ENCODE measurements around the gene RABGAP1. TPM values are rescaled to one million over a fixed set of nuclear protein-coding genes. Genes with fewer than 3 reads are reported as not detected.

RABGAP1 gene
- polyA plus RNA-seq, 5 donors: 58.5 to 89.0 (median 77.3) TPM

DNA sequence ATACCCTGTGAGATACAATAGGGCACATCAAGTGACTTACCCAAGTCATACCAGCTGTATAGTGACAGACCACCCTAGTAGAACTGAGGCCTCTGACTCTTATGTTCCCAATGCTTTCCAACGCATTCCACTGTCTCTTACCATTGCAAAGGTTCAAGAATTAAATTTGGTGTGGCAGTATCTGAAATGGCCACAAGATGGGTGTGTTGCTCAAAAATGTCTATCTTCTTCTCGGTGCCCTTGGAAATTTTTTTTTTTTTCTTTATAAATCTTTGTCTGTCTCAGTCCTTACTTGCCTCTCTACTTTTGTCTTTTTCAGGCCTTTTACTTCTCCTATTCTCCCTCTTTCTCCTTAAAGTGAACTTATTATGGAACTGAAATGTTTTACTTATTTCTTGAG lies 141.0 kb downstream of the RABGAP1 start:
- DNase-seq: peak in 1 of 2 donors; percentile 22

DNA sequence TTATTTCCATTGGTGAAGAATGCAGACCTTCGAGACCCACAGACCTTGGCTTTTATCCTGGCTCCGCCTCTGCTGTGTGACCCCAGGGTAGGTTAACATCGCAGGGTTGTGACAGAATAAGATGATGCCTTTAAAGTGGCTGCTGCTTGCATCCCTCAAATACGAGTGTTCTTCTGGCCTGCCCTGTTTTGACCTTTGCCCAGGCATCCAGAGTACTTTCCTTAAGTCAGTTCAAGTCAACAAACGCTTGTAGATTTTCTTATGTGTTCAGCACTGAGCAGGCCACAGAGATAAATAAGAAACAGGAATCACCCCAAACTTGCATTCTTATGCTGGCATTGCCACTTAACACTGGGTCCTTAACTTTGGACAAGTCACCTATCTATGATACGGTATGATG lies 142.9 kb downstream of the RABGAP1 start:
- no peak for DNase-seq

DNA sequence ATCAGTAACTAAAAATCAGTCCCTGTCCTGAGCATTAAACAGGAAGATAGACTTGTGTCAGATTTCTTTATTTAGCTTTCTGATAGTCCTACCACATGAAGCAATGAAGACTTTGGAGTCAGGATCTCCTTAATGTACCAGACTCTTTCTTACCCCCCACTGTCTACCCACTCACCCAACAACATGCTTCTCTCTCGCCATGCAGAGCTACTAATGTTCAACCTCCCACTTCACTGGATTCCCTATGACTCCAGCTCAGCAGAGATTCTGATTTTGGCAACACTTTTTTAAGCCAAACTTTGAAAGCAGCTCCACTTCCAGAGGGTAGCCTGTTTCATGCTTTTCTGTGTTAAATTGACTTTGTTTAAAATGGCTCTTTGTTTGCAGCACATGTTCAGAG lies 143.4 kb downstream of the RABGAP1 start:
- no peak for DNase-seq

GRCh38 chr9:123085916-123086315 lies 145.1 kb downstream of the RABGAP1 start:
- no peak for DNase-seq

- no peak for DNase-seq
Observed at GRCh38 chr9:123087359-123087888, 146.6 kb downstream of the RABGAP1 start.

- no peak for DNase-seq
Observed at GRCh38 chr9:123089040-123089439, 148.2 kb downstream of the RABGAP1 start.

GRCh38 chr9:123089790-123090189 lies 149.0 kb downstream of the RABGAP1 start:
- DNase-seq: no peak

DNA sequence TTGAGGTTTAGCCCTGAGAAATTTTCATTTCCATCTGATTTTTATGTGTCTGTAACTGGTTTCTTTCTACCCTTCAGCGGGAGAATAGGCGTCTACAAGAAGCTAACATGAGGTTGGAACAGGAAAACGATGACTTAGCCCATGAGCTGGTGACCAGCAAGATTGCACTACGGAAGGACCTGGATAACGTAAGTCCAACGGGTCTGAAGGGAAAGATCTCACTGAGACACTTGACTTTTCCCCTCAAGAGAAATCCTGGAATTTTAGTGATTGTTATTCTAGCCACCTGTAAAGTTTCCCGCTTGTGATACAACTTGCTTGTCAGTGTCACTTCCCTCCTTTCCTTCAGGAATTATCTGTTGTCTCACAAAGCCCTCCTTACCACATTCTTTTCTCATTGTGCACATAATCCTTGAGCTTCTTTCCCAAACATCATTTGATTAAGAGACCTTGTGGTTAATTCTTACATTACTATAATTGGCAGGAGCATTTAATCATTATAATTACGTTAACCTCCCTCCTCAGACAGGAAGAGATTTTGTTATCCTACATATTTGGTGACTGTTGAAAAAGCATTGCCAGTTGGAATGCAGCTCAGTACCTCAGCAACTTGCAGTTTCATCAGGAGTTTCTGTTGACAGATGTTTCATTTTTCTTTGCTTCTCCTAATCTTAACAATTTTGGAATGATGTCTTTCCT lies 149.5 kb downstream of the RABGAP1 start:
- DNase-seq: no peak

- DNase-seq: no peak
Observed at GRCh38 chr9:123090956-123091355, 150.1 kb downstream of the RABGAP1 start.

DNA sequence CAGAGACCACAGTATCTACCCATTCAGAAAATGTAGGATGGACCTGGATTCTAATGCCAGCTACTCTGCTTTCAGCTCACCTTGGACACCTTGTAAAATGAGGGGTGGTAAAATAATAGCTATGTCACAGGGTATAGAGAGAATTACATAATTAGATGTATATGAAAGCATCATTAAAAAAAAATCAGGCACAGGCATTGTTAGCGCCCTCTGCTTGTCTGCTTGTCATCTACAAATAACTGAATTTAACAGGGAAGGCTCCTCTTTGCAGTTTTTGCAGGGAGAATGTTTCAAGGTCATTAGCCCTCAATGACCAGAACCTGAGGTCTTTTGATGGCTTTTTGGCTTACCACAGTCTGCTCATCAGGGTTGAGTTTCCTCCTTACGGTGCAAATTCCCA lies 150.6 kb downstream of the RABGAP1 start:
- DNase-seq: no peak

DNA sequence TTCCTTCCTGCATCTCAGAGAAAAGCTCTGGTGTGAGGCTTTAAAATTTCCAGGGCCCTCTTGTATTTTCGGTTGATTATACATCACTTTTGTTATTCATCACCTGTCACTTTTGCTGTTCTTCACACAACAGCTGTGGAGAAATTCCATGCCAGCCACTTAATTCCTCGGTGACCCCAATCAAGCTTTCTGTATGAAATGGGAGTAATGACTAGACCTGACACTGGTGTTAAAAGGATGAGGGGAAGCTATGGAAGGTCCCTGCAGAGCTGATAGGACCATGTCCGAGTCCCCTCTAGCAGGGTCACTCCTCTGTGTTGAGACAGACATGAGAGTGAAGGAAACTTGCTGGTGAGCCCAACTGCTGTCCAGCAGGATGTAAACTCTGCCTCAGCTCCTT lies 152.3 kb downstream of the RABGAP1 start:
- no peak for DNase-seq

GRCh38 chr9:123096987-123097386 lies 156.2 kb downstream of the RABGAP1 start:
- no peak for DNase-seq

DNA sequence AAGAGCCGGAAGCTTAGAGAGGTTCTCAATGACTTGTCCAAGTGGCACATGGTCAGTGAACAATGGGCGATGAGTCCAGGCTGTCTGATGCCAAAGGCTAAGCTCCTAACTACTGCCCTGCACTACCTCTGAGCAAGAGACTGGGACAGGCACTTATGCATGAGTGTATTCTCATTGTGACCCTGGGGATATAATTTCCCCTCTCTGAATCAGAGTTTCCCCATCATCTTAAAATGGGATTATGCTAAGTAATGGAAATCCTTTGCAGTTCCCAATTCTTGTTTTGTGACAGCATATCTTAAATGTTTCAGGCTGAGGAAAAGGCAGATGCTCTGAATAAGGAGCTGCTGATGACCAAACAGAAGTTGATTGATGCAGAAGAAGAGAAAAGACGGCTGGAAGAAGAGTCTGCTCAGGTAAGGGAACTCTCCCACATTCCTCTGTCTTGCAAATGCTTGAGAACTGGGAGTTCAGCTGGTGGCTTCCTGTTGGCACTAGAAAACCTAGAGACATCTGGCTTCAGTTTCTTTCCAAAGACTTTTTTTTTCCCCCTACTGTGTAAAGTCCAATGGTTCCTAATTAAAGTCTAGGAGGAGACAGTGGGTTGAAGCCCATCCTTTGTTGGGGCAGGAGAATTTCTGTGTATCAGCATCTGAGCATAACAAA lies 156.7 kb downstream of the RABGAP1 start:
- no peak for DNase-seq

DNA sequence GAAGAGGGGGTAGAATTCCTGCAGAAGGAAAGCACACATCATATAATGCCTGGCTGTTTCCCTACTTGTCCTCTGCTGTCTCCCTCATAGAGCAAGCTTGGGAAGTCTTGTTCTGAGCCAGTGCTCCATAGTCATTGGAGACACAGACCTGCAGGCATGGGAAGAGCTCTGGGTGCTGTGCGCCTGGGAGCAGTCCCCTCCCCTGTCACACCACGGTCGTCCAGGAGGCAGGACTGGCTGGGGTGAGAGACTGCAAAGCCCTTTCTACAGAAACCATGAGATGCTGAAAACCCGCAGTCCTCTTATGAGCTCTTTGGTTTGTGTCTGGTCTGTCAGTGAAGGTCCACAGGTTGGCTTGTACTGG lies 157.3 kb downstream of the RABGAP1 start:
- DNase-seq: no peak

- no peak for DNase-seq
Observed at GRCh38 chr9:123099042-123099441, 158.2 kb downstream of the RABGAP1 start.

DNA sequence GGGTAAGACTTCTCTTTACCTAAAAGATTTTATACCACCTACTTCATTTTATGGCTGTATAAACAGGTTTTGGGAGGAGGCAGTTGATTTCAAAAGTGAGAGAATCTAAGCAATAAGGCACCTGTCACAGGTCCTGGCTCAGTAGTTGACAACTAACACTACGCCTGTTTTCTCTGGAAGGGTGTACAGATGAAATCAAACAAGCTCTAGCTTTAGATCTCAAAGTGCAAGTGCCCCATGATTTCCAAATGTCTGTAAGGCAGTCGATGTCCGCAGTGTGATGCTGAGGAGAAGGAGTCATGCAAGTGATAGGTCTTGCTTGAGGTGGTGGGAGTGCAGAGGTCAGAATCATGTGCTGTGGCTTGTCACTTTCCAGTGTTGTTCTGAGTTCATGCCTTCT lies 158.7 kb downstream of the RABGAP1 start:
- no peak for DNase-seq

DNA sequence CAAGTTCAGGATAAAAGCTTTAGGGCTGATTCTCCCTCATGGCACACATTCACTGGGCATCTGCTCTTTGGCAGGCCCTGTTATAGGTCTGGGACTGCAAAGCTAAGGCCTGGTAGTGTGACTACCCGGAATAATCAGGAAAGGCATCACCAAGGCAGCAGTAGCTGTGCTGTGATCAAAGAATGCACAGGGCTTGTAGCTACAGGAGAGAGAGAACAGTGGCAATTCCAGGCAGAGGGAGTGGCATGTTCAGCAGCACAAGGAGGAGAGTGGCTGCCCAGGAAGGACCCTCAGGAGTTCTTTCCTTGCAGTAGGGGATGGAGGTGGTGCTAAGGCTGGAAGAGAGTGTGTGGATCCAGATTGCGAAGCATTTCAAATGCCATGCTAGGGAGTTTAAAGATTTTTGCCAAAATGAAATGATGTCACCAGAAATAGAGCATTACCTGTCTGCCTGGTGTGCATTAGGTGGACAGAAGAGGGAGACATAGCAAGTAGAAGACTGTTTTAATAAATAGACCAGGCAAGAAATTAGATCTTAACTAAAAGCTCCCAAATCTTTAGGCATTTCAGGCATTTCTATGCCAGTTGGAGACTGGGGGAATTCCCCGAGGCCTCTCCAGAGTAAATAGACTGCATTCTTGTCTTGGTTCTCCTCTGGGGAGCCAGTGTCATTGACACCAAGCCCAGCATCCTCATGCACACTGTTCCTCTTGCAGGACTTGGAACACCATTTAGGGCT lies 161.7 kb downstream of the RABGAP1 start:
- no peak for DNase-seq

DNA sequence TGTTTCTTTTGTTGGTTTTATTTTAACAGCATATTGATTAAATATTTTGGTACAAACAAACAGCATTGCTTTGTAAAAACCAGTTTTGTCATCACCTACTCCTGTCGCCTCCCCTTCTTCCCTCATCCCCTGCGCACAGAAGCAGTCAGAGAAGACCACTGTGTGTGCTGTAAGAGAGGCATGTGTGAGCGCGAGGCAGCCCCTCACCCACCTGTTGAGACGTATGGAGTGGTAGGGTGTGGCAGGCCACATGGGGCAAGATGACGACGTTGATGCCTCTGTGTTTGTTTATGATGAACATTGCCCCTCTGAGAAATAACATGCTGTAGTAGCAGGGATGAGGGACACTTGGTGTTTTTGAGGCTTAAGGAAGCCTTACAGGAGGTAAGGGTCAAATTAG lies 164.0 kb downstream of the RABGAP1 start:
- DNase-seq: no peak

GRCh38 chr9:123105490-123105889 lies 164.7 kb downstream of the RABGAP1 start:
- DNase-seq: no peak

GRCh38 chr9:123107639-123108285 lies 166.9 kb downstream of the RABGAP1 start:
- DNase-seq: no peak

GRCh38 chr9:123108976-123109375 lies 168.2 kb downstream of the RABGAP1 start:
- DNase-seq: no peak

Data from right lung (tissue), 5 donors.